ENCODE measurements around the gene WRAP73. TPM values are rescaled to one million over a fixed set of nuclear protein-coding genes. Genes with fewer than 3 reads are reported as not detected.
A peak's percentile ranks its signal among the peaks of the same experiment; 100 is the strongest.

Gene WRAP73
- total RNA-seq, 1 donor from 2014 or later = 19.0 TPM

- peaks cover 15% of the 10 kb centered on the region for H3K27me3 Mint-ChIP-seq (ENCODE audit: unreplicated experiment)
- H3K9me3 Mint-ChIP-seq (ENCODE audit: unreplicated experiment) = no peaks in the 10 kb centered on the region
- H3K4me3 Mint-ChIP-seq (ENCODE audit: unreplicated experiment) = no peak overlapping the region
- peaks cover 13% of the 10 kb centered on the region for H3K36me3 Mint-ChIP-seq (ENCODE audit: low read depth, unreplicated experiment)
- DNase-seq (ENCODE audit: low spot score) = no peak
- H3K4me1 Mint-ChIP-seq (ENCODE audit: unreplicated experiment) = peaks cover 17% of the 10 kb centered on the region
- H3K27ac Mint-ChIP-seq (ENCODE audit: unreplicated experiment) = no peak overlapping the region
- TF ChIP-seq CTCF (IDR thresholded peaks at IDR 0.05; ENCODE audit: unreplicated experiment) = no peak
Observed at GRCh38 chr1:3679098-3679555, 29.2 kb upstream of the WRAP73 start.

GRCh38 chr1:3678361-3679097 lies 28.6 kb upstream of the WRAP73 start:
- peak overlapping the region; percentile 19 for H3K4me3 Mint-ChIP-seq (ENCODE audit: unreplicated experiment)
- peaks cover 17% of the 10 kb centered on the region for H3K27me3 Mint-ChIP-seq (ENCODE audit: unreplicated experiment)
- no peak for DNase-seq (ENCODE audit: low spot score)
- H3K4me1 Mint-ChIP-seq (ENCODE audit: unreplicated experiment) = peaks cover 17% of the 10 kb centered on the region
- no peak for TF ChIP-seq CTCF (IDR thresholded peaks at IDR 0.05; ENCODE audit: unreplicated experiment)
- H3K36me3 Mint-ChIP-seq (ENCODE audit: low read depth, unreplicated experiment) = peaks cover 13% of the 10 kb centered on the region
- no peaks in the 10 kb centered on the region for H3K9me3 Mint-ChIP-seq (ENCODE audit: unreplicated experiment)
- H3K27ac Mint-ChIP-seq (ENCODE audit: unreplicated experiment) = peak overlapping the region; percentile 11

GRCh38 chr1:3677484-3677883 lies 27.6 kb upstream of the WRAP73 start:
- H3K4me1 Mint-ChIP-seq (ENCODE audit: unreplicated experiment) = peaks cover 17% of the 10 kb centered on the region
- no peak for TF ChIP-seq CTCF (IDR thresholded peaks at IDR 0.05; ENCODE audit: unreplicated experiment)
- DNase-seq (ENCODE audit: low spot score) = no peak
- no peaks in the 10 kb centered on the region for H3K9me3 Mint-ChIP-seq (ENCODE audit: unreplicated experiment)
- H3K4me3 Mint-ChIP-seq (ENCODE audit: unreplicated experiment) = no peak overlapping the region
- no peak overlapping the region for H3K27ac Mint-ChIP-seq (ENCODE audit: unreplicated experiment)
- H3K27me3 Mint-ChIP-seq (ENCODE audit: unreplicated experiment) = peaks cover 16% of the 10 kb centered on the region
- peaks cover 8% of the 10 kb centered on the region for H3K36me3 Mint-ChIP-seq (ENCODE audit: low read depth, unreplicated experiment)

- no peak overlapping the region for H3K27ac Mint-ChIP-seq (ENCODE audit: unreplicated experiment)
- peaks cover 16% of the 10 kb centered on the region for H3K27me3 Mint-ChIP-seq (ENCODE audit: unreplicated experiment)
- no peak overlapping the region for H3K4me3 Mint-ChIP-seq (ENCODE audit: unreplicated experiment)
- peaks cover 8% of the 10 kb centered on the region for H3K36me3 Mint-ChIP-seq (ENCODE audit: low read depth, unreplicated experiment)
- no peaks in the 10 kb centered on the region for H3K9me3 Mint-ChIP-seq (ENCODE audit: unreplicated experiment)
- peaks cover 17% of the 10 kb centered on the region for H3K4me1 Mint-ChIP-seq (ENCODE audit: unreplicated experiment)
- DNase-seq (ENCODE audit: low spot score) = no peak
- no peak for TF ChIP-seq CTCF (IDR thresholded peaks at IDR 0.05; ENCODE audit: unreplicated experiment)
Observed at GRCh38 chr1:3676581-3677470, 26.9 kb upstream of the WRAP73 start.

All from endothelial cell (in vitro differentiated cells).